Measurements from ENCODE around the gene SORCS2.

DNA sequence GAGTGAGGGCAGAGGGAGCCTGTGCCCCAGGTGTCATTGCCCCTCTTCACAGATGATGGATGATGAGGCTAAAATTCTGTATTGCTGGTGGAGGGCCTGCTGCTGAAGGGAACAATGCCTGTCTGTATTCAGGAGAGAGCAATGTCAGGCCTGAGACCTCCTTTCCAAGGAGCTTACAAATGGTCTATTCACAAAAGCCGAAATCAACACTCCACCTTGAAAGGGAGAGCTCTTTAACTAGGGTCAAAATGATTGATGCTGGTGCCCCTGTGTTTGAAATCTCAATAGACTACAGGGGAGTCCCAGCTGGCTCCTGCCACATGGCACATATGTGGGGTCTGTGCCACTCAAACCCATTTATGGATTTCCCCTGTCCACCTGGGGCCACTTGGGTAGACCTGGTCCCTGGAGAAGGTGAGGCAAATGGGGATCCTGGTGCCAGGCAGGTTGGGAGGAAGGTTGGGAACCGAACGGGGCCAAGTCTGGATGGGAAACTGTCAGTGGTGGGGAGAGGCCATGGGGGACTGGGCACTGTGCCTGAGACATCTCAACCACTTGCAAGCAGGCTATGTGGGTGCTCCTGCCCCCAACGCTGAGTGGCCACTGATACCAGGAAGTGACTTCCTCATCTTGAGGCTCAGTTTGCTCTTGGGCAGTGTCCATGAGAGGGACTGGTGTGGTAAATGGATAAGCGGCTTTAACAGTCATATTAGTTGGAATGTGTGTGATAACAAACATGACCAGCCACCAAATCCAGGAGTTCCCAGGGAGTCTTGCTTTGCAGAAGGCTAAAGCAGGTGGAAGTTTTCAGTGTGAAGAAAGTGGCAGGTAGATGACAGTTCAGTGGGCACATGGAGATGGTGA is 466.2 kb downstream of the SORCS2 start:
- TF ChIP-seq, protein P1, sequence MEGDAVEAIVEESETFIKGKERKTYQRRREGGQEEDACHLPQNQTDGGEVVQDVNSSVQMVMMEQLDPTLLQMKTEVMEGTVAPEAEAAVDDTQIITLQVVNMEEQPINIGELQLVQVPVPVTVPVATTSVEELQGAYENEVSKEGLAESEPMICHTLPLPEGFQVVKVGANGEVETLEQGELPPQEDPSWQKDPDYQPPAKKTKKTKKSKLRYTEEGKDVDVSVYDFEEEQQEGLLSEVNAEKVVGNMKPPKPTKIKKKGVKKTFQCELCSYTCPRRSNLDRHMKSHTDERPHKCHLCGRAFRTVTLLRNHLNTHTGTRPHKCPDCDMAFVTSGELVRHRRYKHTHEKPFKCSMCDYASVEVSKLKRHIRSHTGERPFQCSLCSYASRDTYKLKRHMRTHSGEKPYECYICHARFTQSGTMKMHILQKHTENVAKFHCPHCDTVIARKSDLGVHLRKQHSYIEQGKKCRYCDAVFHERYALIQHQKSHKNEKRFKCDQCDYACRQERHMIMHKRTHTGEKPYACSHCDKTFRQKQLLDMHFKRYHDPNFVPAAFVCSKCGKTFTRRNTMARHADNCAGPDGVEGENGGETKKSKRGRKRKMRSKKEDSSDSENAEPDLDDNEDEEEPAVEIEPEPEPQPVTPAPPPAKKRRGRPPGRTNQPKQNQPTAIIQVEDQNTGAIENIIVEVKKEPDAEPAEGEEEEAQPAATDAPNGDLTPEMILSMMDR (IDR thresholded peaks at IDR 0.05), result no peak
- TF ChIP-seq POLR2A (IDR thresholded peaks at IDR 0.05), result no peak
